ENCODE measurements around the gene MLN.

The MLN gene

GRCh38 chr6:33791620-33792019 lies 12.2 kb downstream of the MLN start:
- TF ChIP-seq CTCF (conservative IDR thresholded peaks at IDR 0.05) (no peak), ZFX (IDR thresholded peaks at IDR 0.05) (no peak)

DNA sequence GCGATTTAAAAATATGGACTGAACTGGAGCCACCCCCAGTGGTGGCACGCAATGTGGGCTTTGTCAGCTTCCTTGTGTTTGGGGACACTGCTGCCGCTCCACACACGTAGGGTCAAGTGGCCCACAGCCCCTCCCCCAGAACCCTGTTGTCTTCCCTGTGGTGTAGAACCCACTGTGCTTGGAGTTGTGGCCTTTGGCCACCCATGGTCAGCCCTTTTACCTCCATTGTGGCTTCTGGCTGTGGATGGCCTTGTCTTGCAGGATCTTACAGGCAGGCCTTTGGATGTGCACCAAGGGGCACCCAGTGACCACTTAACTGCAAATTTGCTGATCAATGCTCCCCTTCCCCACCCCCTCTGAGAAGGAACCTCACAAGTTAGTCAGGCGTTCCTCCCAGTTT lies 12.9 kb downstream of the MLN start:
- no peak for TF ChIP-seq CTCF (conservative IDR thresholded peaks at IDR 0.05)
- no peak for TF ChIP-seq ZFX (IDR thresholded peaks at IDR 0.05)
- no peak overlapping the region for H3K27ac ChIP-seq

More at GRCh38 chr6:33791620-33792019, 12.2 kb downstream of the MLN start:
- H3K27ac ChIP-seq: no peak overlapping the region

DNA sequence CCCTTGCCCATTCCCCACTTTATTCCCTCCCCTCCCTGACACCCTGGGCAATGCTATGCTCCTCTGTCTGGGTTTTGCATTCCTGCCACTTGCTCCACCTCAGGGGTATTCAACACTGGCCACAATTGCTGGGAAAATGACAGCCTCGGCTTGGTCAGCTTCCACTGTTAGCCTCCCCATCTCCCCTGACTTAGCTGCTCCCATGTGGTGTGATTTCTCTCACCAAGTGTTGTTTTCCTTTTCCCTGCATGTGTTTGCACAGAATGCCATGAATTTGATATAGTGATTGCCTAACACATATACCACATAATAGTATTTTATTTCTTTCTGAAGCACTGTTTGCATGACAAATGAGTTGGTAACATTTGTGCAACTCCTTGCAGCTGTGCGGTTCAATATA lies 13.4 kb downstream of the MLN start:
- TF ChIP-seq ZFX (IDR thresholded peaks at IDR 0.05): no peak
- no peak for TF ChIP-seq CTCF (conservative IDR thresholded peaks at IDR 0.05)
- H3K27ac ChIP-seq: no peak overlapping the region

DNA sequence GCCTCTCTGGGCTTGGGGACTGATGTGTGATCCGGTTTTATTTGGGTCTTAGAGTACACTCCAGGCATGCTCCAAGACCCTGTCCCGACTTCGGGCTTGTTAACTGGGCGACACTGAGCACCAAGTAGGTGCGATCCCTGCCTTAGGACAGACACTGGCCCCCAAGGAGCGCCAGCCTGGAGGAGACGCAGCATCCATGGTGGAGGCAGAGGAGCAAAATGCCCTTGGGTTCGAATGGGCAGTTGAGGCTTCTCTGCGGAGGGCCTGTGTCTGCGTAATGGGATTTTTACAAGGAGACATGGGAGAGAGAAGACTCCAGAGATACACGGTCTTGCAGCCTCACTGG lies 14.3 kb downstream of the MLN start:
- H3K27ac ChIP-seq: no peak overlapping the region; the same call in 1 of the 2 replicates

GRCh38 chr6:33788694-33789549 lies 14.9 kb downstream of the MLN start, which contains the start of gene LEMD2:
LEMD2 (minus strand) TSS chr6:33789130; CDS start chr6:33789116, 14 bp downstream.
- no peak; the same call in 1 of the 2 replicates for TF ChIP-seq CTCF (conservative IDR thresholded peaks at IDR 0.05)
- TF ChIP-seq ZFX (IDR thresholded peaks at IDR 0.05): peak; percentile 100
- peak within 1 kb of the TSS; percentile 95 for H3K27ac ChIP-seq

More for the DNA sequence above, 14.3 kb downstream of the MLN start:
- TF ChIP-seq ZFX (IDR thresholded peaks at IDR 0.05) (no peak), CTCF (conservative IDR thresholded peaks at IDR 0.05) (no peak)

DNA sequence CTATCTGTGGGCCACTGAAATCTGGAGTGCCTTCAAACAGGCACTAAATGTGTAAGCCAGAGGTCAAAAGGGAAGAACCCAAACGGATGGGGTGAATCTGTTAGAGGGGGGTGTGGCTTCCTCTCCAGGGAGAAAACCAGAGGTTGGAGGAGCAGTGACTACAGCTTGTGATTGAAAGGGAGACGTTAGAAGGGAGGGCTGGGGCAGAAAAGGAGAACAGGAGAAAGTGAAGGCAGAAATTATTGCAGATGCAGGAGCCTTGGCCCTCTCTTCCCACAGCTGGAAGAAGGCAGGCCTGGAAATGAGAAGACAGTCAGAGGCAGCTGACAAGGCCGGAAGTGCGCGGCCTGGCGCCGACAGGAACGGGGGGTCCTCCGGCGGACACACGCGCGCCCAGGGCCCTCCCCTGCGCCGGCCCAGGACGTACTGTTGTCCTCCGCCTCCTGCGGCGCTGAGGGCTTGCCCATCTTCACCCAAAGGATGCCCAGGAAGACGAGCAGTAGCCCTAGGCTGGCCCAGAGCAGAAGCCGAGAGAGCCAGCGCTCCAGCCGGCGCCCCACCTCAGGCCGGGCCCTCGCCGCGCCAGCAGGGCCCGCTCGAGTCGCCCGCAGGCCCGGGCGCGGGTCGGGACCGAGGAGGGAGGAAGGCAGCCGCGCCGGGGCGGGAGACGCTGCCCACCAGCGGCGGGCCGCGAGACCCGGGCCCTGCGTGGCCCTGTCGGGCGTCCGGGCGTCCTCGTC lies 15.7 kb downstream of the MLN start:
- no peak for TF ChIP-seq CTCF (conservative IDR thresholded peaks at IDR 0.05)
- no peak for TF ChIP-seq ZFX (IDR thresholded peaks at IDR 0.05)
- peak overlapping the region; percentile 95 for H3K27ac ChIP-seq
